Fibroblast of the aortic adventitia (primary cell): ENCODE results near the gene VWA8. TPM values are rescaled to one million over a fixed set of nuclear protein-coding genes. Genes with fewer than 3 reads are reported as not detected.

Experiments used
- DNase-seq: peaks from one replicate; pipeline ENCODE4 v3.0.0-alpha.2; 2010; ENCODE audit warnings: low read depth
- H3K4me3 ChIP-seq: 2 replicates; pipeline ENCODE4 v1.5.1; 2011; ENCODE audit warnings: low read depth, mild to moderate bottlenecking, control low read depth, low read length, moderate library complexity
- CTCF ChIP-seq: IDR thresholded peaks from 2 replicates; pipeline ENCODE4 v1.5.1; 2011; ENCODE audit warnings: mild to moderate bottlenecking, low read length, control low read depth, inconsistent platforms; ENCODE audit not compliant: insufficient read depth
- total RNA-seq: library from RNA; depleted of rRNA; stranded (reverse); fragments of >200 nt; gene quantifications from 2 replicates; pipeline ENCODE4 v1.2.3, GENCODE V29; 2012; ENCODE audit warnings: low replicate concordance

Gene VWA8
- total RNA-seq, 1 donor = 27.2 TPM

GRCh38 chr13:41696163-41697003 is 264.5 kb downstream of the VWA8 start:
- peak; percentile 97 for DNase-seq
- H3K4me3 ChIP-seq = no peak overlapping the region
- TF ChIP-seq CTCF = no peak

- H3K4me3 ChIP-seq = no peak overlapping the region
- TF ChIP-seq CTCF = no peak
- DNase-seq = peak; percentile 97
Observed at GRCh38 chr13:41694545-41695301, 266.2 kb downstream of the VWA8 start.

- no peak overlapping the region for H3K4me3 ChIP-seq
- no peak for DNase-seq
- TF ChIP-seq CTCF = no peak
Observed at GRCh38 chr13:41693434-41693833, 267.5 kb downstream of the VWA8 start.

GRCh38 chr13:41691274-41691673 is 269.6 kb downstream of the VWA8 start:
- peak; percentile 70 for DNase-seq
- TF ChIP-seq CTCF = no peak
- no peak overlapping the region for H3K4me3 ChIP-seq

GRCh38 chr13:41682766-41683165 is 278.1 kb downstream of the VWA8 start:
- no peak overlapping the region for H3K4me3 ChIP-seq
- DNase-seq = no peak
- no peak for TF ChIP-seq CTCF

- no peak for TF ChIP-seq CTCF
- DNase-seq = no peak
- no peak overlapping the region for H3K4me3 ChIP-seq
Observed at GRCh38 chr13:41682001-41682400, 278.9 kb downstream of the VWA8 start.
